MG63 (cell line): ENCODE data around the gene USP13. TPM values are rescaled to one million over a fixed set of nuclear protein-coding genes. Genes with fewer than 3 reads are reported as not detected.
"Not testable (repeated sequence)": the region's sequence is repeated elsewhere in the genome, so short reads cannot be mapped to it uniquely, and the experiment has no call there.

Experiments
- DNase-seq: peaks from one replicate; pipeline ENCODE4 v3.0.0-alpha.2; 2020
- H3K27me3 ChIP-seq: fragments of 250-450 bp; sonication (Bioruptor Pico); 2 replicates; pipeline ENCODE4 v1.5.1; 2020; ENCODE audit warnings: mild to moderate bottlenecking, moderate library complexity
- H3K36me3 ChIP-seq: fragments of 250-450 bp; sonication (Bioruptor Pico); 2 replicates; pipeline ENCODE4 v1.5.1; 2020; ENCODE audit warnings: mild to moderate bottlenecking, moderate library complexity
- H3K4me3 ChIP-seq: fragments of 250-450 bp; sonication (Bioruptor Pico); 2 replicates; pipeline ENCODE4 v1.5.1; 2020; ENCODE audit warnings: mild to moderate bottlenecking, moderate library complexity
- H3K9me3 ChIP-seq: fragments of 250-450 bp; sonication (Bioruptor Pico); 2 replicates; pipeline ENCODE4 v1.5.1; 2020; ENCODE audit warnings: mild to moderate bottlenecking, moderate library complexity
- total RNA-seq: library from RNA; depleted of rRNA; stranded (reverse); fragments of >200 nt; shearing (Covaris generic); gene quantifications from 2 replicates; pipeline ENCODE4 v1.2.3, GENCODE V29; 2014; ENCODE audit warnings: low replicate concordance

The USP13 gene
- total RNA-seq, 1 experiment from 2014 or later = 21.0 TPM

- H3K9me3 ChIP-seq = no peaks in the 10 kb centered on the region
- no peak overlapping the region for H3K4me3 ChIP-seq
- H3K27me3 ChIP-seq = no peaks in the 10 kb centered on the region
- DNase-seq = no peak
- H3K36me3 ChIP-seq = peaks cover 12% of the 10 kb centered on the region
These were observed 86.2 kb downstream of the USP13 start for GRCh38 chr3:179738998-179739397.

GRCh38 chr3:179739816-179740594 lies 87.2 kb downstream of the USP13 start:
- Histone ChIP-seq H3K36me3 (peaks cover 12% of the 10 kb centered on the region), H3K4me3 (no peak overlapping the region), H3K27me3 (no peaks in the 10 kb centered on the region), H3K9me3 (no peaks in the 10 kb centered on the region)
- DNase-seq = no peak

- Histone ChIP-seq H3K36me3 (peaks cover 12% of the 10 kb centered on the region), H3K27me3 (no peaks in the 10 kb centered on the region), H3K4me3 (no peak overlapping the region), H3K9me3 (no peaks in the 10 kb centered on the region)
- no peak for DNase-seq
These were observed 91.1 kb downstream of the USP13 start for GRCh38 chr3:179743913-179744312.

- H3K36me3 ChIP-seq = peaks cover 12% of the 10 kb centered on the region
- H3K4me3 ChIP-seq = no peak overlapping the region
- no peaks in the 10 kb centered on the region for H3K27me3 ChIP-seq
- H3K9me3 ChIP-seq = no peaks in the 10 kb centered on the region
- DNase-seq = no peak
These were observed 91.8 kb downstream of the USP13 start for GRCh38 chr3:179744667-179745066.

- Histone ChIP-seq H3K4me3 (no peak overlapping the region), H3K9me3 (no peaks in the 10 kb centered on the region), H3K36me3 (peaks cover 12% of the 10 kb centered on the region), H3K27me3 (no peaks in the 10 kb centered on the region)
- DNase-seq = no peak
These were observed 92.2 kb downstream of the USP13 start for GRCh38 chr3:179745079-179745478.

GRCh38 chr3:179745716-179746115 lies 92.9 kb downstream of the USP13 start:
- H3K27me3 ChIP-seq = no peaks in the 10 kb centered on the region
- peaks cover 9% of the 10 kb centered on the region for H3K36me3 ChIP-seq
- H3K9me3 ChIP-seq = no peaks in the 10 kb centered on the region
- H3K4me3 ChIP-seq = no peak overlapping the region
- DNase-seq = no peak

- Histone ChIP-seq H3K9me3 (no peaks in the 10 kb centered on the region), H3K36me3 (peaks cover 11% of the 10 kb centered on the region), H3K27me3 (no peaks in the 10 kb centered on the region), H3K4me3 (no peak overlapping the region)
- DNase-seq = no peak
These were observed 98.0 kb downstream of the USP13 start for GRCh38 chr3:179750720-179751328.

- Histone ChIP-seq H3K36me3 (peaks cover 18% of the 10 kb centered on the region), H3K4me3 (no peak overlapping the region), H3K27me3 (no peaks in the 10 kb centered on the region), H3K9me3 (no peaks in the 10 kb centered on the region)
- peak; percentile 25 for DNase-seq
These were observed 108.1 kb downstream of the USP13 start for GRCh38 chr3:179760944-179761343.

GRCh38 chr3:179765396-179765795 lies 112.6 kb downstream of the USP13 start:
- Histone ChIP-seq H3K36me3 (peaks cover 12% of the 10 kb centered on the region), H3K27me3 (no peaks in the 10 kb centered on the region), H3K4me3 (no peak overlapping the region), H3K9me3 (no peaks in the 10 kb centered on the region)
- no peak for DNase-seq

- H3K36me3 ChIP-seq = peaks cover 6% of the 10 kb centered on the region
- no peaks in the 10 kb centered on the region for H3K9me3 ChIP-seq
- H3K4me3 ChIP-seq = no peak overlapping the region
- DNase-seq = no peak
- no peaks in the 10 kb centered on the region for H3K27me3 ChIP-seq
These were observed 113.7 kb downstream of the USP13 start for GRCh38 chr3:179766416-179767133.

- Histone ChIP-seq H3K9me3 (no peaks in the 10 kb centered on the region), H3K27me3 (no peaks in the 10 kb centered on the region), H3K4me3 (no peak overlapping the region), H3K36me3 (peaks cover 6% of the 10 kb centered on the region)
- peak; percentile 48 for DNase-seq
These were observed 115.2 kb downstream of the USP13 start for GRCh38 chr3:179768080-179768479.

- Histone ChIP-seq H3K9me3 (no peaks in the 10 kb centered on the region), H3K36me3 (peaks cover 13% of the 10 kb centered on the region), H3K4me3 (no peak overlapping the region), H3K27me3 (no peaks in the 10 kb centered on the region)
- DNase-seq = no peak
These were observed 116.8 kb downstream of the USP13 start for GRCh38 chr3:179769411-179770247.

- Histone ChIP-seq H3K4me3 (no peak overlapping the region), H3K36me3 (peaks cover 13% of the 10 kb centered on the region), H3K9me3 (no peaks in the 10 kb centered on the region), H3K27me3 (no peaks in the 10 kb centered on the region)
- no peak for DNase-seq
These were observed 119.0 kb downstream of the USP13 start for GRCh38 chr3:179771797-179772196.

- Histone ChIP-seq H3K9me3 (no peaks in the 10 kb centered on the region), H3K4me3 (no peak overlapping the region), H3K36me3 (peaks cover 13% of the 10 kb centered on the region), H3K27me3 (no peaks in the 10 kb centered on the region)
- DNase-seq = no peak
These were observed 119.5 kb downstream of the USP13 start for GRCh38 chr3:179772297-179772696.

- Histone ChIP-seq H3K4me3 (no peak overlapping the region), H3K9me3 (no peaks in the 10 kb centered on the region), H3K27me3 (no peaks in the 10 kb centered on the region), H3K36me3 (peaks cover 16% of the 10 kb centered on the region)
- DNase-seq = no peak
These were observed 122.7 kb downstream of the USP13 start for GRCh38 chr3:179775416-179776122.

GRCh38 chr3:179782841-179783240 lies 130.0 kb downstream of the USP13 start:
- H3K36me3 ChIP-seq, H3K9me3 ChIP-seq, H3K27me3 ChIP-seq, H3K4me3 ChIP-seq: not testable (repeated sequence)
- DNase-seq = peak; percentile 49
